ENCODE data around the gene TMEM63A. TPM values are rescaled to one million over a fixed set of nuclear protein-coding genes. Genes with fewer than 3 reads are reported as not detected.

The TMEM63A gene
- total and polyA plus RNA-seq, 2 of the 13 experiments (the other 11 are each of a cell fraction or from before 2014, with no cell fraction given), result 23.9 to 53.3 TPM

DNA sequence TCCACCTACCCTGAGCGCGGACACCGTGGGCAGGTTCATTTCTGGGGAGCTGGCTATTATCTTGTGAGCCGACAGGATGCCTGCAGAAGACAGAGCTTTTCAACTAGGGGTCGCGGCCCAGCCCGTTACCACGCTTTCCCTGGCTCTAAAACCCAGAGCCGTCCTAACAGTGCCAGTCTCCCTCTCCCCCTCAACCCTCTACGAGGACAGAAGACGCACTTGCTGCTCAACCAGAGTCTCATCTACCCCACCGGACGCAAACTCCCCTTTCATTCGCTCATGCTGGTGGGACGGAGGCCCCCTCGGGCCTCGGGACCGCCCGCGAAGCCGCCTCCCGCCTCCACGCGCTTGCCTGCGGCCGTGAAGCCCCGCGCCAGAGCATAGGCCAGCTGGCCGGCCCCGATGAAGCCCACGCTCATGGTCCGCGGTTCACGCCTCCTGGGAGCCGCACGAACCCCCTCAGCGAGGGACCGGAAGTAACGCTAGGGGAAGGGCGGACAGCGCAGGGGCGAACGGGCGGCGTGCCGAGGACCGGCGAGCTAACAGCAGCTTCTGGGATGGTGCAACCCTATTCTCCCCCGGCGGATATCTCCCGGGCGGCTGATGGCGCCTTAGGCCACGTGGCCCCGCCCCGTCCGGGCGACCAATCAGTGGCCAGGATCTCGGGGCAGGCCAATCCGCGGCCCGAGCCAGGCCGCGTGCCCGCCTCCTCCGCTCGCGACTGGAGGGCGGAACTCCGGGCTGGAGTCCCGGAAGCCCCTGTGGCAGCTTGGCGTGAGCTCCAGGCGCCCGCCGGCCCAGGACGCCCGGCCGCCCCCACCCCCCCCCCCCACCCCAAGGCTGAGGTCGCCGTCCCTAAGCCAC, 41.7 kb upstream of the TMEM63A start, which contains the start of gene PYCR2 (continued):
- TF ChIP-seq, protein P1, sequence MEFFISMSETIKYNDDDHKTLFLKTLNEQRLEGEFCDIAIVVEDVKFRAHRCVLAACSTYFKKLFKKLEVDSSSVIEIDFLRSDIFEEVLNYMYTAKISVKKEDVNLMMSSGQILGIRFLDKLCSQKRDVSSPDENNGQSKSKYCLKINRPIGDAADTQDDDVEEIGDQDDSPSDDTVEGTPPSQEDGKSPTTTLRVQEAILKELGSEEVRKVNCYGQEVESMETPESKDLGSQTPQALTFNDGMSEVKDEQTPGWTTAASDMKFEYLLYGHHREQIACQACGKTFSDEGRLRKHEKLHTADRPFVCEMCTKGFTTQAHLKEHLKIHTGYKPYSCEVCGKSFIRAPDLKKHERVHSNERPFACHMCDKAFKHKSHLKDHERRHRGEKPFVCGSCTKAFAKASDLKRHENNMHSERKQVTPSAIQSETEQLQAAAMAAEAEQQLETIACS (CRISPR knock-in tag; IDR thresholded peaks at IDR 0.05), result no peak
- 0 out of 2 replicates have a peak, but pooled peaks have one; percentile 6 for TF ChIP-seq MTF1 (CRISPR knock-in tag; IDR thresholded peaks at IDR 0.05)
- no peak for TF ChIP-seq ZBED4 (CRISPR knock-in tag; IDR thresholded peaks at IDR 0.05; ENCODE audit: borderline replicate concordance)
- TF ChIP-seq ZNF552 (CRISPR knock-in tag; IDR thresholded peaks at IDR 0.05; ENCODE audit: borderline replicate concordance), result peak; percentile 88
- peak; percentile 74 for TF ChIP-seq POGK (CRISPR knock-in tag; conservative IDR thresholded peaks at IDR 0.05)
- TF ChIP-seq SP1 (IDR thresholded peaks at IDR 0.05), result no peak
- peak; percentile 66 for TF ChIP-seq SP1 (CRISPR knock-in tag; IDR thresholded peaks at IDR 0.05)
- TF ChIP-seq, protein P2, sequence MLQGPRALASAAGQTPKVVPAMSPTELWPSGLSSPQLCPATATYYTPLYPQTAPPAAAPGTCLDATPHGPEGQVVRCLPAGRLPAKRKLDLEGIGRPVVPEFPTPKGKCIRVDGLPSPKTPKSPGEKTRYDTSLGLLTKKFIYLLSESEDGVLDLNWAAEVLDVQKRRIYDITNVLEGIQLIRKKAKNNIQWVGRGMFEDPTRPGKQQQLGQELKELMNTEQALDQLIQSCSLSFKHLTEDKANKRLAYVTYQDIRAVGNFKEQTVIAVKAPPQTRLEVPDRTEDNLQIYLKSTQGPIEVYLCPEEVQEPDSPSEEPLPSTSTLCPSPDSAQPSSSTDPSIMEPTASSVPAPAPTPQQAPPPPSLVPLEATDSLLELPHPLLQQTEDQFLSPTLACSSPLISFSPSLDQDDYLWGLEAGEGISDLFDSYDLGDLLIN (CRISPR knock-in tag; IDR thresholded peaks at IDR 0.05; ENCODE audit: borderline replicate concordance), result 0 out of 2 replicates have a peak, but pooled peaks have one; percentile 3
- TF ChIP-seq HMGA1 (CRISPR knock-in tag; conservative IDR thresholded peaks at IDR 0.05), result no peak
- peak; percentile 67; the same call in 1 of the 2 replicates for TF ChIP-seq ERF (CRISPR knock-in tag; IDR thresholded peaks at IDR 0.05)
- TF ChIP-seq, protein P3, sequence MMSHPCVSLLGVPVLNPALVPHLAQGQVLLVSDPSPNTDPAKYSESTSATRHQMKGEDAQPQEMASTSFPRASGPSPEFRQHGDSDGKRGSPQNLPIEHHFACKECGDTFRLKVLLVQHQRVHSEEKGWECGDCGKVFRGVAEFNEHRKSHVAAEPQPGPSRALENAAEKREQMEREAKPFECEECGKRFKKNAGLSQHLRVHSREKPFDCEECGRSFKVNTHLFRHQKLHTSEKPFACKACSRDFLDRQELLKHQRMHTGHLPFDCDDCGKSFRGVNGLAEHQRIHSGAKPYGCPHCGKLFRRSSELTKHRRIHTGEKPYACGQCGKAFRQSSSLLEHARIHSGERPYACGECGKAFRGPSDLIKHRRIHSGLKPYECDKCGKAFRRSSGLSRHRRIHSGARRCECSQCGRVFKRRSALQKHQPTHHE (CRISPR knock-in tag; IDR thresholded peaks at IDR 0.05; ENCODE audit: borderline replicate concordance), result peak; percentile 74; the same call in 1 of the 2 replicates
- TF ChIP-seq SOX13 (IDR thresholded peaks at IDR 0.05), result no peak
- 0 out of 4 replicates have a peak, but pooled peaks of 1 of the 2 experiments have one; percentile 13 for TF ChIP-seq SOX13 (CRISPR knock-in tag; conservative IDR thresholded peaks at IDR 0.05 in 1 of 2, IDR thresholded peaks at IDR 0.05 in 1 of 2)
- 0 out of 2 replicates have a peak, but pooled peaks have one; percentile 83 for TF ChIP-seq ZSCAN21 (CRISPR knock-in tag; IDR thresholded peaks at IDR 0.05; ENCODE audit: borderline replicate concordance)
- TF ChIP-seq HOXA7 (CRISPR knock-in tag; IDR thresholded peaks at IDR 0.05), result no peak
- TF ChIP-seq AGO1 (IDR thresholded peaks at IDR 0.05; ENCODE audit: low read depth, low read length, poor library complexity, severe bottlenecking), result no peak
- 0 out of 2 replicates have a peak, but pooled peaks have one; percentile 80 for TF ChIP-seq NCOA1 (CRISPR knock-in tag; IDR thresholded peaks at IDR 0.05)
- TF ChIP-seq ZNF629 (CRISPR knock-in tag; conservative IDR thresholded peaks at IDR 0.05), result no peak
- no peak for TF ChIP-seq NFE2L2 (IDR thresholded peaks at IDR 0.05; ENCODE audit: low read length)

All from HepG2 (cell line).